H1 (cell line): ENCODE measurements around the gene SLC25A21.

Experiments
- ATF2 ChIP-seq: IDR thresholded peaks from 2 replicates; pipeline ENCODE4 v1.6.1; 2012; ENCODE audit warnings: low read length, inconsistent platforms
- BRCA1 ChIP-seq: IDR thresholded peaks from 2 replicates; pipeline ENCODE4 v1.6.1; 2012; ENCODE audit warnings: low read depth, low read length, improper control_type of control experiment
- CTCF ChIP-seq, 3 experiments: IDR thresholded peaks; 1 replicate in 2 of 3; 2 replicates in 1 of 3; pipeline versions ENCODE4 v1.5.1 to v1.6.1; 2011; ENCODE audit warnings: low read length in 3 of 3, mild to moderate bottlenecking in 3 of 3, inconsistent platforms in 2 of 3, low read depth in 1 of 3, moderate library complexity in 1 of 3; ENCODE audit not compliant: insufficient read depth in 1 of 3; ENCODE audit errors: control extremely low read depth in 1 of 3
- POU5F1 ChIP-seq: IDR thresholded peaks from 2 replicates; pipeline ENCODE4 v1.6.1; 2011; ENCODE audit warnings: low read depth, mild to moderate bottlenecking, low read length, moderate library complexity
- ZNF274 ChIP-seq: IDR thresholded peaks from 2 replicates; pipeline ENCODE4 v1.7.0; 2012; ENCODE audit warnings: low read length, borderline replicate concordance; ENCODE audit errors: extremely low read depth

- TF ChIP-seq ATF2 (no peak), CTCF (IDR thresholded peaks at IDR 0.05; ENCODE audit: control extremely low read depth in 1 of 3, insufficient read depth in 1 of 3, low read depth in 1 of 3, low read length in 3 of 3) (no peak), ZNF274 (no peak), POU5F1 (no peak), BRCA1 (no peak)
Observed at GRCh38 chr14:36820111-36820709, 352.2 kb downstream of the SLC25A21 start.
